ENCODE results near the gene DBN1.

- TF ChIP-seq CTCF (IDR thresholded peaks at IDR 0.05; ENCODE audit: extremely low read depth in 1 of 2, insufficient read depth in 1 of 2, low read depth in 1 of 2, low read length in 2 of 2) (peak in 1 of 2 donors; percentile 16), GATA2 (IDR thresholded peaks at IDR 0.05; ENCODE audit: insufficient read depth, insufficient read length, low read depth, low read length) (peak; percentile 16)
Measured at GRCh38 chr5:177447611-177448243, 25.7 kb downstream of the DBN1 start.
